H1 (cell line): ENCODE data around the gene DOCK1. TPM values are rescaled to one million over a fixed set of nuclear protein-coding genes. Genes with fewer than 3 reads are reported as not detected.

Experiments
- CHD7 ChIP-seq: fragments of 300-600 bp; sonication (generic); IDR thresholded peaks from 2 replicates; pipeline ENCODE4 v1.7.1; 2012; ENCODE audit warnings: low read length, moderate library complexity, mild to moderate bottlenecking, inconsistent platforms; ENCODE audit not compliant: insufficient replicate concordance
- CTCF ChIP-seq, 3 experiments: IDR thresholded peaks; 1 replicate in 2 of 3; 2 replicates in 1 of 3; pipeline versions ENCODE4 v1.5.1 to v1.6.1; 2011; ENCODE audit warnings: low read length in 3 of 3, mild to moderate bottlenecking in 3 of 3, inconsistent platforms in 2 of 3, low read depth in 1 of 3, moderate library complexity in 1 of 3; ENCODE audit not compliant: insufficient read depth in 1 of 3; ENCODE audit errors: control extremely low read depth in 1 of 3
- HDAC2 ChIP-seq, 2 experiments: fragments of 300-600 bp in 1 of 2; sonication (generic) in 1 of 2; IDR thresholded peaks; 2 replicates each; pipeline ENCODE4 v1.6.1; 2011 to 2012; ENCODE audit warnings: low read depth in 2 of 2, low read length in 2 of 2, mild to moderate bottlenecking in 2 of 2, moderate library complexity in 2 of 2, borderline replicate concordance in 1 of 2, inconsistent platforms in 1 of 2
- KDM5A ChIP-seq: fragments of 200-600 bp; IDR thresholded peaks from 2 replicates; pipeline ENCODE4 v1.7.1; 2012; ENCODE audit warnings: mild to moderate bottlenecking, low read length, inconsistent platforms, mixed read lengths
- POLR2AphosphoS5 ChIP-seq: IDR thresholded peaks from 2 replicates; pipeline ENCODE4 v1.6.1; 2011; ENCODE audit warnings: low read depth, low read length
- ZNF274 ChIP-seq: IDR thresholded peaks from 2 replicates; pipeline ENCODE4 v1.7.0; 2012; ENCODE audit warnings: low read length, borderline replicate concordance; ENCODE audit errors: extremely low read depth
- polyA plus RNA-seq, 7 experiments: library from polyadenylated mRNA; depleted of rRNA in 3 of 7; stranded (reverse) in 5 of 7; unstranded in 2 of 7; fragments of >200 nt in 5 of 7; fragments of 200-250 nt in 2 of 7; gene quantifications; 1 replicate in 5 of 7; 2 replicates in 1 of 7; 4 replicates in 1 of 7; pipeline versions ENCODE4 v1.2.1 to v1.2.3, GENCODE V29; 2011 to 2013; ENCODE audit warnings: missing spikeins in 2 of 7, mixed read lengths in 2 of 7
- total RNA-seq: library from RNA; stranded (reverse); fragmentation: NEBNext Ultra II Directional; extraction: Animal tissue kit (Norgen Biotek cat#: 25700); gene quantifications from 2 replicates; pipeline ENCODE4 v1.2.1, GENCODE V29; 2021

The DOCK1 gene
- total and polyA plus RNA-seq, 2 of the 8 experiments (the other 6 are each of a cell fraction or from before 2014, with no cell fraction given), result 11.6 to 53.0 TPM

GRCh38 chr10:127444155-127444554 lies 538.9 kb downstream of the DOCK1 start (continued):
- TF ChIP-seq CHD7 (no peak), POLR2AphosphoS5 (no peak), KDM5A (no peak), HDAC2 (IDR thresholded peaks at IDR 0.05; ENCODE audit: borderline replicate concordance in 1 of 2, low read depth in 2 of 2, low read length in 2 of 2) (no peak), CTCF (IDR thresholded peaks at IDR 0.05; ENCODE audit: control extremely low read depth in 1 of 3, insufficient read depth in 1 of 3, low read depth in 1 of 3, low read length in 3 of 3) (no peak), ZNF274 (no peak)
